ENCODE data around the gene MEX3C.

DNA sequence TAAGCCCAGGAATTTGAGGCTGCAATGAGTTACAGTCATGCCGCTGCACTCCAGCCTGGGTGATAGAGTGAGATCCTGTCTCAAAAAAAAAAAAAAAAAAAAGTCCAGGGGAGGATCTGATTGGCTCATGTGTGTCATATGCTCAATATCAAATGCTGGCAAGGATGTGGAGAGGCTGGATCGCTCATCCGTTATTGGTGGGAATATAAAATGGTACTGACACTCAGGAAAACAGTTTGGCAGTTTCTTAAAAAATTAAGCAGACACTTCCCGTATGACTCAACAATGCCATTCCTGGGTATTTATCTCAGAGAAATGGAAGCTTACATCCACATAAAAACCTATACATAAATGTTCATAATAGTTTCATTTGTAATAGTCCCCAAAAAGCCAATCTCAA is 68.9 kb downstream of the MEX3C start:
- TF ChIP-seq, protein P1, sequence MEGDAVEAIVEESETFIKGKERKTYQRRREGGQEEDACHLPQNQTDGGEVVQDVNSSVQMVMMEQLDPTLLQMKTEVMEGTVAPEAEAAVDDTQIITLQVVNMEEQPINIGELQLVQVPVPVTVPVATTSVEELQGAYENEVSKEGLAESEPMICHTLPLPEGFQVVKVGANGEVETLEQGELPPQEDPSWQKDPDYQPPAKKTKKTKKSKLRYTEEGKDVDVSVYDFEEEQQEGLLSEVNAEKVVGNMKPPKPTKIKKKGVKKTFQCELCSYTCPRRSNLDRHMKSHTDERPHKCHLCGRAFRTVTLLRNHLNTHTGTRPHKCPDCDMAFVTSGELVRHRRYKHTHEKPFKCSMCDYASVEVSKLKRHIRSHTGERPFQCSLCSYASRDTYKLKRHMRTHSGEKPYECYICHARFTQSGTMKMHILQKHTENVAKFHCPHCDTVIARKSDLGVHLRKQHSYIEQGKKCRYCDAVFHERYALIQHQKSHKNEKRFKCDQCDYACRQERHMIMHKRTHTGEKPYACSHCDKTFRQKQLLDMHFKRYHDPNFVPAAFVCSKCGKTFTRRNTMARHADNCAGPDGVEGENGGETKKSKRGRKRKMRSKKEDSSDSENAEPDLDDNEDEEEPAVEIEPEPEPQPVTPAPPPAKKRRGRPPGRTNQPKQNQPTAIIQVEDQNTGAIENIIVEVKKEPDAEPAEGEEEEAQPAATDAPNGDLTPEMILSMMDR (IDR thresholded peaks at IDR 0.05; ENCODE audit: poor library complexity) = no peak
- TF ChIP-seq EZH2 (IDR thresholded peaks at IDR 0.05; ENCODE audit: borderline replicate concordance) (no peak), EZH2phosphoT487 (IDR thresholded peaks at IDR 0.05; ENCODE audit: low read depth, severe bottlenecking, unreplicated experiment) (no peak)

Data from hepatocyte (in vitro differentiated cells).